A204.1 (cell line): ENCODE data around the gene ZNF519.
"Not testable (repeated sequence)": the region's sequence is repeated elsewhere in the genome, so short reads cannot be mapped to it uniquely, and the experiment has no call there.

Source experiments
- FAIRE-seq: peaks from 2 replicates; lab custom pipeline; 2012; peaks lifted over from hg19 to GRCh38; lab: Jason Lieb, UNC

Gene ZNF519

GRCh38 chr18:14132271-14132700 lies at the start of gene ZNF519:
ZNF519 (minus strand) TSS chr18:14132435; CDS start chr18:14132277, 158 bp downstream.
- peak; percentile 95 for FAIRE-seq

- FAIRE-seq: no peak
Observed at GRCh38 chr18:14179306-14179705, 47.1 kb upstream of the ZNF519 start.

- FAIRE-seq: not testable (repeated sequence)
Observed at GRCh38 chr18:14178321-14179196, 46.3 kb upstream of the ZNF519 start.

GRCh38 chr18:14177540-14178320 lies 45.5 kb upstream of the ZNF519 start:
- FAIRE-seq: not testable (repeated sequence)

GRCh38 chr18:14175404-14175803 lies 43.2 kb upstream of the ZNF519 start:
- not testable (repeated sequence) for FAIRE-seq

GRCh38 chr18:14174706-14175085 lies 42.5 kb upstream of the ZNF519 start:
- no peak for FAIRE-seq

GRCh38 chr18:14174002-14174705 lies 41.9 kb upstream of the ZNF519 start:
- FAIRE-seq: not testable (repeated sequence)

- not testable (repeated sequence) for FAIRE-seq
Observed at GRCh38 chr18:14173116-14173951, 41.1 kb upstream of the ZNF519 start.

- FAIRE-seq: not testable (repeated sequence)
Observed at GRCh38 chr18:14172142-14173115, 40.2 kb upstream of the ZNF519 start.

- FAIRE-seq: not testable (repeated sequence)
Observed at GRCh38 chr18:14171301-14172141, 39.3 kb upstream of the ZNF519 start.

- not testable (repeated sequence) for FAIRE-seq
Observed at GRCh38 chr18:14170367-14171036, 38.3 kb upstream of the ZNF519 start.

GRCh38 chr18:14162915-14163314 lies 30.7 kb upstream of the ZNF519 start:
- FAIRE-seq: not testable (repeated sequence)

- FAIRE-seq: not testable (repeated sequence)
Observed at GRCh38 chr18:14151564-14152113, 19.4 kb upstream of the ZNF519 start.

- FAIRE-seq: not testable (repeated sequence)
Observed at GRCh38 chr18:14150766-14151165, 18.5 kb upstream of the ZNF519 start.

- FAIRE-seq: not testable (repeated sequence)
Observed at GRCh38 chr18:14149916-14150420, 17.7 kb upstream of the ZNF519 start.

GRCh38 chr18:14149121-14149850 lies 17.1 kb upstream of the ZNF519 start:
- FAIRE-seq: not testable (repeated sequence)
